Measurements from ENCODE around the gene AZU1.
A peak's percentile ranks its signal among the peaks of the same experiment; 100 is the strongest.

Gene AZU1

GRCh38 chr19:827710-828321 lies at the start of gene AZU1:
TSS of gene AZU1 (plus strand) at chr19:827837. CDS start at chr19:827847, 10 bp downstream.
- TF ChIP-seq CTCF (IDR thresholded peaks at IDR 0.05; ENCODE audit: low read depth, low read length, missing control alignments): no peak
- DNase-seq (ENCODE audit: extremely low read depth, low read depth): no peak
- H3K4me3 ChIP-seq (replicated peaks; ENCODE audit: low read depth, low read length): no peak within 1 kb of the TSS

- peak; percentile 91 for DNase-seq (ENCODE audit: extremely low read depth, low read depth)
- TF ChIP-seq CTCF (IDR thresholded peaks at IDR 0.05; ENCODE audit: low read depth, low read length, missing control alignments): no peak
- H3K4me3 ChIP-seq (replicated peaks; ENCODE audit: low read depth, low read length): 0 out of 2 replicates have a peak overlapping the region, but pooled peaks have one; percentile 11
These were observed 48.6 kb upstream of the AZU1 start for GRCh38 chr19:778910-779653.

GRCh38 chr19:780935-781334 lies 46.7 kb upstream of the AZU1 start:
- DNase-seq (ENCODE audit: extremely low read depth, low read depth): no peak
- no peak overlapping the region for H3K4me3 ChIP-seq (replicated peaks; ENCODE audit: low read depth, low read length)
- TF ChIP-seq CTCF (IDR thresholded peaks at IDR 0.05; ENCODE audit: low read depth, low read length, missing control alignments): no peak

- no peak for DNase-seq (ENCODE audit: extremely low read depth, low read depth)
- no peak for TF ChIP-seq CTCF (IDR thresholded peaks at IDR 0.05; ENCODE audit: low read depth, low read length, missing control alignments)
- peak overlapping the region; percentile 30 for H3K4me3 ChIP-seq (replicated peaks; ENCODE audit: low read depth, low read length)
These were observed 45.8 kb upstream of the AZU1 start for GRCh38 chr19:781800-782184.

- H3K4me3 ChIP-seq (replicated peaks; ENCODE audit: low read depth, low read length): peak overlapping the region; percentile 30
- TF ChIP-seq CTCF (IDR thresholded peaks at IDR 0.05; ENCODE audit: low read depth, low read length, missing control alignments): no peak
- no peak for DNase-seq (ENCODE audit: extremely low read depth, low read depth)
These were observed 45.3 kb upstream of the AZU1 start for GRCh38 chr19:782185-782877.

GRCh38 chr19:782878-783668 lies 44.6 kb upstream of the AZU1 start:
- H3K4me3 ChIP-seq (replicated peaks; ENCODE audit: low read depth, low read length): no peak overlapping the region
- no peak for TF ChIP-seq CTCF (IDR thresholded peaks at IDR 0.05; ENCODE audit: low read depth, low read length, missing control alignments)
- DNase-seq (ENCODE audit: extremely low read depth, low read depth): no peak
